Spleen (tissue), 11 donors: Measurements from ENCODE around the gene TBC1D19. TPM values are rescaled to one million over a fixed set of nuclear protein-coding genes. Genes with fewer than 3 reads are reported as not detected.

Experiments used
- DNase-seq: peaks from one replicate; pipeline ENCODE4 v3.0.0-alpha.2; 2020
- H3K27ac ChIP-seq, 8 donors: fragments of 200-600 bp; sonication (generic) in 7 of 8; 1 replicate in 4 of 8; 2 replicates in 4 of 8; pipeline versions ENCODE4 v1.5.0 to v1.8.0; 2016 to 2021; ENCODE audit warnings: inconsistent platforms in 4 of 8, mild to moderate bottlenecking in 4 of 8, moderate library complexity in 1 of 8
- H3K27me3 ChIP-seq, 7 donors: fragments of 200-600 bp; sonication (generic) in 6 of 7; replicated peaks in 1 of 7; 1 replicate in 4 of 7; 2 replicates in 3 of 7; pipeline versions ENCODE4 v1.5.0 to v1.8.0; 2016 to 2021; ENCODE audit warnings: inconsistent platforms in 3 of 7, mild to moderate bottlenecking in 1 of 7
- H3K36me3 ChIP-seq, 6 donors: fragments of 200-600 bp; sonication (generic) in 5 of 6; 1 replicate in 4 of 6; 2 replicates in 2 of 6; pipeline versions ENCODE4 v1.5.0 to v1.8.0; 2016 to 2021; ENCODE audit warnings: inconsistent platforms in 2 of 6
- H3K4me1 ChIP-seq, 6 donors: fragments of 200-600 bp; sonication (generic) in 5 of 6; 1 replicate in 3 of 6; 2 replicates in 3 of 6; pipeline versions ENCODE4 v1.5.0 to v1.8.0; 2016 to 2021; ENCODE audit warnings: inconsistent platforms in 3 of 6
- H3K4me3 ChIP-seq, 8 donors: fragments of 200-600 bp; sonication (generic) in 7 of 8; 1 replicate in 4 of 8; 2 replicates in 4 of 8; pipeline versions ENCODE4 v1.5.0 to v1.8.0; 2016 to 2021; ENCODE audit warnings: inconsistent platforms in 4 of 8, mild to moderate bottlenecking in 4 of 8, moderate library complexity in 2 of 8
- H3K9me3 ChIP-seq, 8 donors: fragments of 200-600 bp; sonication (generic) in 7 of 8; 1 replicate in 4 of 8; 2 replicates in 4 of 8; pipeline versions ENCODE4 v1.5.0 to v1.8.0; 2016 to 2021; ENCODE audit warnings: inconsistent platforms in 4 of 8
- POLR2A ChIP-seq, 3 donors: fragments of 450-650 bp; IDR thresholded peaks; one replicate each; pipeline ENCODE4 v1.5.1; 2017; ENCODE audit warnings: antibody characterized with exemption in 3 of 3, mild to moderate bottlenecking in 1 of 3
- POLR2AphosphoS5 ChIP-seq, 3 donors: sonication (generic); formaldehyde crosslinking; IDR thresholded peaks; one replicate each; pipeline ENCODE4 v1.5.1; 2017; ENCODE audit warnings: antibody characterized with exemption in 3 of 3
- WGBS, 5 donors: extraction: QIAGEN DNeasy Blood & Tissue Kit in 3 of 5; methylation state at CpG; one replicate each; pipeline versions ENCODE4 v1.1.5 to v1.1.7; 2013 to 2018; 5-methylcytosine and 5-hydroxymethylcytosine counted together
- intact Hi-C: fragments of 100-400 bp; cut with DNase I; formaldehyde crosslinking; loops from one replicate; pipeline ENCODE4 v1.15.0; 2023; ENCODE audit warnings: low total_unique reads
- polyA plus RNA-seq, 3 donors: library from polyadenylated mRNA; stranded (reverse); fragments of 200-250 nt; gene quantifications; one replicate each; pipeline ENCODE4 v1.2.1, GENCODE V29; 2013
- total RNA-seq, 7 donors: library from RNA; depleted of rRNA in 3 of 7; stranded (reverse); fragments of >200 nt in 3 of 7; fragmentation: NEBNext Ultra II Directional in 4 of 7; extraction: Animal tissue kit (Norgen Biotek cat#: 25700) in 4 of 7; gene quantifications; one replicate each; pipeline versions ENCODE4 v1.1.0 to v1.2.1, GENCODE V29; 2016 to 2021
- TF ChIP-seq, protein P1 (sequence below), 11 experiments: fragments of 200-600 bp in 7 of 11; fragments of 450-650 bp in 4 of 11; sonication (generic) in 4 of 11; IDR thresholded peaks in 8 of 11; conservative IDR thresholded peaks in 3 of 11; 1 replicate in 7 of 11; 2 replicates in 4 of 11; pipeline versions ENCODE4 v1.4.0 to v1.8.0; 2016 to 2021; ENCODE audit warnings: antibody characterized with exemption in 11 of 11, inconsistent platforms in 4 of 11, mild to moderate bottlenecking in 1 of 11
- donor health status: healthy with polysubstance abuse.
- donor health status: DM: no; HTN: no; CAD: no; lungs with moderate emphysema.
- donor health status: DM: no; HTN: no; CAD: no.
- donor health status: Bipolar disorder and iron deficiency.
- donor health status: healthy.
- donor health status: DM: no; HTN: no; CAD: no.
- donor health status: DM: yes; HTN: yes; CAD: no.

Gene TBC1D19
- total and polyA plus RNA-seq, 10 donors = 1.1 to 18.0 (median 8.4) TPM

DNA sequence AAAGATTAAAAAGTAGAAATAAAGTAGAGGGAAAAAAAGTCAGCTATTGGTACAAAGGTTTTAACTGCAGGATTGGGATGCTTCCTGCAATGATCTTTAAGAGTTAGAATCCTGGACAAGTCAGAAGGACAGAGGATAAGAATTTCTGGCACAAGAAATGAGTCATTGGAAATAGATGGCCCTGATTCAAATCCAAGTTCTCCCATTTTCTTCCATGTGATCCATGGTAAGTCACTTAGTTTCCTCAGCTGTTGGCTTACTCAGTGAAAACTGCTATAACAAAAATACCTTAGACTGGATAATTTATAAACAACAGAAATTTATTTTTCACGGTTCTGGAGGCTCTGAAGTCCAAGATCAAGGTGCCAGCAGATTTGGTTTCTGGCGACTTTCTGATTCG is 13.3 kb upstream of the TBC1D19 start:
- no peaks in the 10 kb centered on the region for H3K36me3 ChIP-seq
- no peak overlapping the region for H3K27ac ChIP-seq
- intact Hi-C loops = no loop called here
- H3K4me3 ChIP-seq = no peak overlapping the region
- no peaks in the 10 kb centered on the region for H3K9me3 ChIP-seq
- DNase-seq = no peak
- WGBS, 5 donors = 75 to 91% (median 81%) methylated on average over 3 of the region's 3 CpGs
- H3K4me1 ChIP-seq = no peaks in the 10 kb centered on the region
- no peaks in the 10 kb centered on the region for H3K27me3 ChIP-seq
- TF ChIP-seq, protein P1, sequence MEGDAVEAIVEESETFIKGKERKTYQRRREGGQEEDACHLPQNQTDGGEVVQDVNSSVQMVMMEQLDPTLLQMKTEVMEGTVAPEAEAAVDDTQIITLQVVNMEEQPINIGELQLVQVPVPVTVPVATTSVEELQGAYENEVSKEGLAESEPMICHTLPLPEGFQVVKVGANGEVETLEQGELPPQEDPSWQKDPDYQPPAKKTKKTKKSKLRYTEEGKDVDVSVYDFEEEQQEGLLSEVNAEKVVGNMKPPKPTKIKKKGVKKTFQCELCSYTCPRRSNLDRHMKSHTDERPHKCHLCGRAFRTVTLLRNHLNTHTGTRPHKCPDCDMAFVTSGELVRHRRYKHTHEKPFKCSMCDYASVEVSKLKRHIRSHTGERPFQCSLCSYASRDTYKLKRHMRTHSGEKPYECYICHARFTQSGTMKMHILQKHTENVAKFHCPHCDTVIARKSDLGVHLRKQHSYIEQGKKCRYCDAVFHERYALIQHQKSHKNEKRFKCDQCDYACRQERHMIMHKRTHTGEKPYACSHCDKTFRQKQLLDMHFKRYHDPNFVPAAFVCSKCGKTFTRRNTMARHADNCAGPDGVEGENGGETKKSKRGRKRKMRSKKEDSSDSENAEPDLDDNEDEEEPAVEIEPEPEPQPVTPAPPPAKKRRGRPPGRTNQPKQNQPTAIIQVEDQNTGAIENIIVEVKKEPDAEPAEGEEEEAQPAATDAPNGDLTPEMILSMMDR (IDR thresholded peaks at IDR 0.05 in 8 of 11, conservative IDR thresholded peaks at IDR 0.05 in 3 of 11) = no peak
- TF ChIP-seq POLR2AphosphoS5 (IDR thresholded peaks at IDR 0.05) (no peak), POLR2A (IDR thresholded peaks at IDR 0.05) (no peak)

DNA sequence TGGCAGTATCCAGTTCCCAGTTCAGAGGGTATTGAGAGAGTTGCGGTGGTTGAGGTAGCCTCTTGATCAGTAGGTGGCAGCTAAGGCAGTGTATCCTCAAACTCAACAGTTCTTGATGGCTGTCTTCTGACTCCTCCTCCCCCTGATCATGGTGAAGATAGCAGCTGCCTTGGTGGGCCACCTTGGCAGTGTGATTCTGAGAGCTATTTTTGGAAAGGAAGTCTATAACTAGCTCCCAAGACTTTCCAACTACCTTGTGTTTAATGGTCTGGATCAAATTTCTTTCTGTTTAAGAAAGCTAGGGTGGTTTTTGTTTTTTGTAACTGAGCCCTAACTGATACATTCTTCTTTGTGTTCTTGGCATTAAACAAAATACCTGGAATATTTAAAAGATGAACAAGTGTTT is 10.5 kb upstream of the TBC1D19 start:
- TF ChIP-seq POLR2AphosphoS5 (IDR thresholded peaks at IDR 0.05) = no peak
- TF ChIP-seq, protein P1 (IDR thresholded peaks at IDR 0.05 in 8 of 11, conservative IDR thresholded peaks at IDR 0.05 in 3 of 11) = no peak
- no peak for TF ChIP-seq POLR2A (IDR thresholded peaks at IDR 0.05)

DNA sequence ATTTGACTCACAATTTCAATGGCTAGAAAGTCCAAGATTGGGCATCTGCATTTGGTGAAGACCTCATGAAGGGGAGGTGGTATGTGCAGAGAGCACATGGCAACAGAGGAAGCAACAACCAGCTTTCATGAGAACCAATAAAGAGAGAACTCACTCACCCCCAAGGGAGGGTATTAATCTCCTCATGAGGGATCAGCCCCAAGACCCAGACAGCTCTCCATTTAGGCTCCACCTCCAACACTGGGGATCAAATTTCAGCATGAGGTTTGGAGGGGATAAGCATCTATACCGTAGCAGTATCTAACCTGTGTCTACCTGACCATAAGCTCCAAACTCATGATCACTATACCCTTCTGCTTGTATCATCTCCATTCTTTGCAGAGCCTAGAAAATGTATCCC is 9.3 kb upstream of the TBC1D19 start:
- Histone ChIP-seq H3K9me3 (no peaks in the 10 kb centered on the region), H3K4me1 (no peaks in the 10 kb centered on the region), H3K36me3 (no peaks in the 10 kb centered on the region), H3K4me3 (no peak overlapping the region), H3K27me3 (no peaks in the 10 kb centered on the region), H3K27ac (no peak overlapping the region)
- TF ChIP-seq, protein P1 (IDR thresholded peaks at IDR 0.05 in 8 of 11, conservative IDR thresholded peaks at IDR 0.05 in 3 of 11) = no peak
- TF ChIP-seq POLR2AphosphoS5 (IDR thresholded peaks at IDR 0.05) (no peak), POLR2A (IDR thresholded peaks at IDR 0.05) (no peak)
- WGBS, 5 donors = 71 to 87% (median 79%) methylated on average over 1 of the region's 1 CpG
- DNase-seq = no peak
- intact Hi-C loops = no loop called here

More for the DNA sequence above, 10.5 kb upstream of the TBC1D19 start:
- Histone ChIP-seq H3K36me3 (no peaks in the 10 kb centered on the region), H3K4me3 (no peak overlapping the region), H3K9me3 (no peaks in the 10 kb centered on the region), H3K27ac (no peak overlapping the region), H3K27me3 (no peaks in the 10 kb centered on the region), H3K4me1 (no peaks in the 10 kb centered on the region)
- DNase-seq = no peak
- WGBS, 5 donors = 82 to 100% (median 88%) methylated on average over 1 of the region's 1 CpG
- intact Hi-C loops = no loop called here

- peak overlapping the region in 5 of 8 donors; percentile 23 to 57 (median 36) for H3K27ac ChIP-seq
- TF ChIP-seq POLR2AphosphoS5 (IDR thresholded peaks at IDR 0.05) (no peak), POLR2A (IDR thresholded peaks at IDR 0.05) (no peak)
- TF ChIP-seq, protein P1 (IDR thresholded peaks at IDR 0.05 in 8 of 11, conservative IDR thresholded peaks at IDR 0.05 in 3 of 11) = no peak
- DNase-seq = no peak
- intact Hi-C loops = no loop called here
- no peaks in the 10 kb centered on the region for H3K9me3 ChIP-seq
- no peak overlapping the region for H3K4me3 ChIP-seq
- H3K36me3 ChIP-seq = no peaks in the 10 kb centered on the region
- no peaks in the 10 kb centered on the region for H3K27me3 ChIP-seq
- H3K4me1 ChIP-seq = no peaks in the 10 kb centered on the region
- WGBS, 5 donors = 53 to 71% (median 66%) methylated on average over 7 of the region's 7 CpGs
Observed at GRCh38 chr4:26576231-26576739, 7.6 kb upstream of the TBC1D19 start.
